HuH-7.5 (cell line): ENCODE data around the gene MARCHF3.
"Not testable (repeated sequence)": the region's sequence is repeated elsewhere in the genome, so short reads cannot be mapped to it uniquely, and the experiment has no call there.

Source experiments
- DNase-seq: peaks from one replicate; pipeline ENCODE4 v3.0.0; 2011; ENCODE audit warnings: low spot score

MARCHF3 gene

GRCh38 chr5:126953640-126954039 lies 76.7 kb downstream of the MARCHF3 start:
- DNase-seq = no peak

- no peak for DNase-seq
These were observed 80.9 kb downstream of the MARCHF3 start for GRCh38 chr5:126949475-126949874.

- no peak for DNase-seq
These were observed 81.9 kb downstream of the MARCHF3 start for GRCh38 chr5:126948453-126948852.

GRCh38 chr5:126948011-126948355 lies 82.4 kb downstream of the MARCHF3 start:
- no peak for DNase-seq

GRCh38 chr5:126947146-126948010 lies 83.0 kb downstream of the MARCHF3 start:
- DNase-seq = no peak

- DNase-seq = not testable (repeated sequence)
These were observed 87.5 kb downstream of the MARCHF3 start for GRCh38 chr5:126942908-126943307.

GRCh38 chr5:126941403-126941802 lies 89.0 kb downstream of the MARCHF3 start:
- no peak for DNase-seq

- no peak for DNase-seq
These were observed 90.5 kb downstream of the MARCHF3 start for GRCh38 chr5:126939887-126940286.

GRCh38 chr5:126938466-126938865 lies 91.9 kb downstream of the MARCHF3 start:
- DNase-seq = no peak

GRCh38 chr5:126937771-126938170 lies 92.6 kb downstream of the MARCHF3 start:
- no peak for DNase-seq

GRCh38 chr5:126936775-126937418 lies 93.5 kb downstream of the MARCHF3 start:
- no peak for DNase-seq

- no peak for DNase-seq
These were observed 98.2 kb downstream of the MARCHF3 start for GRCh38 chr5:126931963-126932660.

GRCh38 chr5:126928041-126928440 lies 102.3 kb downstream of the MARCHF3 start:
- DNase-seq = no peak

GRCh38 chr5:126927429-126927828 lies 102.9 kb downstream of the MARCHF3 start:
- DNase-seq = no peak

GRCh38 chr5:126926187-126926586 lies 104.2 kb downstream of the MARCHF3 start:
- DNase-seq = no peak

- DNase-seq = no peak
These were observed 104.9 kb downstream of the MARCHF3 start for GRCh38 chr5:126925482-126925881.

GRCh38 chr5:126924331-126925033 lies 105.9 kb downstream of the MARCHF3 start:
- DNase-seq = no peak

GRCh38 chr5:126921241-126922091 lies 108.9 kb downstream of the MARCHF3 start:
- DNase-seq = no peak

- no peak for DNase-seq
These were observed 110.1 kb downstream of the MARCHF3 start for GRCh38 chr5:126920291-126920690.

GRCh38 chr5:126919566-126919965 lies 110.8 kb downstream of the MARCHF3 start:
- no peak for DNase-seq

GRCh38 chr5:126918615-126918957 lies 111.8 kb downstream of the MARCHF3 start:
- no peak for DNase-seq
